Retinal pigment epithelial cell (primary cell): Measurements from ENCODE around the gene STAB1.

ENCODE experiments used
- DNase-seq: peaks from one replicate; pipeline ENCODE4 v3.0.0-alpha.2; 2010; ENCODE audit warnings: low read depth
- H3K4me3 ChIP-seq: 2 replicates; pipeline ENCODE4 v1.5.1; 2011; ENCODE audit warnings: mild to moderate bottlenecking, low read length, control low read depth, moderate library complexity
- TF ChIP-seq, protein P1 (sequence below): conservative IDR thresholded peaks from 2 replicates; pipeline ENCODE4 v1.5.1; 2011; ENCODE audit warnings: low read depth, low read length, control low read depth, inconsistent platforms

The STAB1 gene

DNA sequence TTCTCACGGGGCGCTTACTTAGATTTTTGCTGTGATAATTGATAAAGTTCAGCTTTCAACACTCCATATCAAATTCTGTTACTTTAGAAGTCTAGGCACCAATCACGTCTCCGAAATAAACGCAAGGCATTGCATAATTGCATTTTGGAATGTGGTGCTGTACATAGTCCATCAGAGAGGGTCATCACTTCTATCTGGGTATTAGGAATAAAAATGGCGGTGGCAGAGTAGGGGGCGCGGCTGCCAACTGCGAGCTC is 40.9 kb downstream of the STAB1 start:
- DNase-seq: no peak
- peak overlapping the region; percentile 24 for H3K4me3 ChIP-seq
- TF ChIP-seq, protein P1, sequence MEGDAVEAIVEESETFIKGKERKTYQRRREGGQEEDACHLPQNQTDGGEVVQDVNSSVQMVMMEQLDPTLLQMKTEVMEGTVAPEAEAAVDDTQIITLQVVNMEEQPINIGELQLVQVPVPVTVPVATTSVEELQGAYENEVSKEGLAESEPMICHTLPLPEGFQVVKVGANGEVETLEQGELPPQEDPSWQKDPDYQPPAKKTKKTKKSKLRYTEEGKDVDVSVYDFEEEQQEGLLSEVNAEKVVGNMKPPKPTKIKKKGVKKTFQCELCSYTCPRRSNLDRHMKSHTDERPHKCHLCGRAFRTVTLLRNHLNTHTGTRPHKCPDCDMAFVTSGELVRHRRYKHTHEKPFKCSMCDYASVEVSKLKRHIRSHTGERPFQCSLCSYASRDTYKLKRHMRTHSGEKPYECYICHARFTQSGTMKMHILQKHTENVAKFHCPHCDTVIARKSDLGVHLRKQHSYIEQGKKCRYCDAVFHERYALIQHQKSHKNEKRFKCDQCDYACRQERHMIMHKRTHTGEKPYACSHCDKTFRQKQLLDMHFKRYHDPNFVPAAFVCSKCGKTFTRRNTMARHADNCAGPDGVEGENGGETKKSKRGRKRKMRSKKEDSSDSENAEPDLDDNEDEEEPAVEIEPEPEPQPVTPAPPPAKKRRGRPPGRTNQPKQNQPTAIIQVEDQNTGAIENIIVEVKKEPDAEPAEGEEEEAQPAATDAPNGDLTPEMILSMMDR: no peak

DNA sequence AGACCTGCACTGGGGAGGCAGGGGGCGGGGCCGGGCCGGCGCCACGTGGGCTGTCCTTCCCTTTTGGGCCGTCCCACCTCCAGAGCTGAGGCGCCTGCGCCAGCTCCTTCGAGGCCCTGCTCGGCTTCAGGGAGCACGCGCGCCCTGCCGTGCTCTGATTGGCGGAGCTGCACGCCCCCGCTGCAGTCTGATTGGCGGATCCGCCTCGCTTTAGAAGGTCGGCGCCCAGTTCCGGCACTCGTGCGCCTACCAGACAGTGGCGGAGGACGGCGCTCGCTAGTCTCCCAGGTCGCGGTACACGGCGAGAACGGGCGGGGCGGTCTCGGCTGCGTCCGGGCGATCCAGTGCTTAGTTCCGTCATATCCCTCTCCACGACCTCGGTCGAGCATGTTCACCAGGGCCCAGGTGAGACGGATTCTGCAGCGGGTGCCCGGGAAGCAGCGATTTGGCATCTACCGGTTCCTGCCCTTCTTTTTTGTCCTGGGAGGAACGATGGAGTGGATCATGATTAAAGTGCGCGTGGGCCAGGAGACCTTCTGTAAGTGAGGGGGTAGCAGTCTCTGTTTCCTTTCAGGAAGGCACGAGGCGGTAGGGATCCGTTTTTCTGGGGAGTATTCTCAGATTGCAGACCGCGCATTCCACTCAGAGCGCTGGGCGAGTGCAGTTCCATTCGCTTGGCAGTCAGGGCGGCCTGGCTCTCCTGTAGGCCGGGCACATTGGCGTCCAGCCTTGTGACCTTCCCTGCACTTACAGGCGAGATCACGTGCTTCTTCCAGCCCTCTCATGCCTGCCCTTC is 41.4 kb downstream of the STAB1 start, which contains the start of gene UQCC5:
Gene UQCC5, plus strand, starts transcription at position 237 of the 796 bp plus-strand sequence. Its CDS starts 151 bp downstream, at position 388.
- peak; percentile 94 for DNase-seq
- peak within 1 kb of the TSS; percentile 78 for H3K4me3 ChIP-seq

DNA sequence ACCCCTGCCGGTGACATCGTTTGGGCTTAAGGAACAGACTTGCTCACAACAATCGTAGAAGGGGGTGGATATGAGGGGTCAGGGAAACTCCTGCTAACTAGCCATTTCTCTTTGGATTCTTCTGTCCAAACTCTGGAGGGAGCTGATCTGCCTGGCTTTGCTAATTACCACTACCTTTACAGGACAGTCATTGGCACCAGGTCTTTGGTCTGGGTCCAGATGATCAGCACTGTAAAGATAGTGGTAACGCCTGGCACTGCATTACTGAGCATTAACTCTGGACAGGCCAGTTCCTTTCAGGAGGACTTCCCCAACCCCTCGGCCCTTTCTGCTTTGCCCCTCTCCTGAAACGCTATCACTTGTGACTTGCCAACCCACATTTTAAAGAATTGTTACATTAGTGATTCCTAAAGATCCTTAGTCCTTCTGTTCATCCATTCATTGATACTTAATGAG is 42.1 kb downstream of the STAB1 start:
- DNase-seq: no peak
- H3K4me3 ChIP-seq: peak overlapping the region; percentile 78
- TF ChIP-seq, protein P1: no peak

More for the DNA sequence above, 41.4 kb downstream of the STAB1 start, which contains the start of gene UQCC5:
- TF ChIP-seq, protein P1: no peak

DNA sequence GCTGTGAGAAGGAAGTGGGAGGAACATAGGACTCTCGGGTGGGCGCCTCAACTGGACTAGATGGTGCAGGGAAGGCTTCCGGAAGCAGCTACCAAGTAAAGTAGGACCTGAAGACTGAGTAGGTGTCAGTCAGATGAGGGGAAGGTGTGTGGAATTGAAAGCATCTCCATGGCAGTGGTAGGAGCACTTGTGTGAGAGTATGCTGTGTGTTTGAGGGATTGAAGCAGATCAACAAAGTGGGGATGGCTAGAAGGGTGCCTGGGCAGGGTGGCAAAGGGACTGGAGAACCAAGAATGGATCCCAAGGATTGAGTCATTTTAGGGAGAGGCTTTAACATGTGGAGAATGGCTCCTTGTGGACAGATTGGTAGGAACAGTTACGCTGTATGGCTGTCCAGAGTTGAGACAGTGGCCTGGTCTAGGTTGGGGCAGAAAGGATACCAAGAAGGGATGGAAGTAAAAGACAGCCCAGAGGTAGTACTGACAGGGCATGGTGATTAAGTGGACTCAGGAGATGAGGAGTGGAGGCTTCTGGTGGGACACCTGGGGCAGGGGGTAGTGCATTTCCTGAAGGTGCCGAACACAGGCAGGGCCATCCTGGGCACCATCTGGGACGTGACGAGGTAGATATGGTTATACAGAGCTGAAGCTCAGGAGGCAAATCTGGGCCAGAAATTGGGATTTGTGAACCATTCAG is 42.7 kb downstream of the STAB1 start:
- peak overlapping the region; percentile 78 for H3K4me3 ChIP-seq
- TF ChIP-seq, protein P1: no peak
- no peak for DNase-seq

DNA sequence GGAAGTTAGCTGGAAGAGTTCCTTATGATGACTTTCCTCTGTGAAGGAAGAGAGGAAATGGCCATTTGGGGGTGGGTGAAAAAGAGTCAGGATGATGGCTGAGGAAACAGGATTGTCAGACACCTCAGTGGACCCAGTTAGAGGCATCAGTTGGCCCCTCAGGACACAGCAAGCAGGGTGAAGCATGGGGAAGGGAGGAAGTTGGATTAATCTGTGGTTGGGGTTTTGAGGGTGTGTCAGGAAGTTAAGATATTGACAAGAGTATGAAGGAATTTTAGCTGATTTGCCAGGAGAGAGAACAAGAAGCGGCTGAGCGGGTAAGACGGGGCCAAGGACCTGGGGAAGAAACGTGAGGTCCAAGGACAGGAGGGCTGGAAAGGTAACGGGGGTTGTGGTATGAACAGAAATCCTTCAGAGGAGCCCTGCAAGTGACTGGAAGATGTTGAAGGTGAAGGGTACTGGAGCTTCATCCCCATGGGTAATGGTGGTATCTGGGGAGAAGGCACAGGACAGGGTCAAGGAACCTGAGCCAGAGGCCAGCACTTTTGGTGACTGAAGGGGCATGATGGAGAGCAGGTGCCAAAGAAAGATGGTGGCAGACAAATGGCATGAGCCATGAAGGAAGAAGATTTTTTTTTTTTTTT is 44.0 kb downstream of the STAB1 start:
- DNase-seq: no peak
- TF ChIP-seq, protein P1: no peak
- peak overlapping the region; percentile 13 for H3K4me3 ChIP-seq

DNA sequence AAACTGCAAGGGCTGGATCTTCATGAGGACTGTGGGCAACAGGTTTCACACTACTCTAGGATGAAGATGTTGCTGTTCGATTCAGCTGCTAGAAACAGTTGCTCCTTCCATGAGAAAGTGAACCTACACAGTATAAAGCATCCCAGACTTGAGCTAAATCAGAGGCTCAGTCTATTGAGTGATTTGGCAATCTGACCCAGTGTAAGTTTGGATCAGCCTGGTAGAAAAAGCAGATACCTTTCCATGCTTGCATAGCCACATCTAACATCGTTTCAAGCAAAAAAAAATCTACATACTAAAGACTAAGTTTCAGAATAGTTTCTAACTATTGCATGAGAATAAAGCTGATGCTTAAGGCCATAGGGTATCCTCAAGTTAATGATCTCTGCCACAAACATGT is 45.9 kb downstream of the STAB1 start:
- H3K4me3 ChIP-seq: no peak overlapping the region
- TF ChIP-seq, protein P1: no peak

More for the DNA sequence above, 45.9 kb downstream of the STAB1 start:
- DNase-seq: no peak
